HG02870 (cell line): Measurements from ENCODE around the gene TTC23.
A peak's percentile ranks its signal among the peaks of the same experiment; 100 is the strongest.

Source experiments
- ATAC-seq: cut with Tn5 transposase; IDR thresholded peaks from one replicate; pipeline ENCODE4 v1.9.1; 2021; ENCODE audit warnings: mild to moderate bottlenecking, moderate library complexity; ENCODE audit not compliant: unreplicated experiment

TTC23 gene

DNA sequence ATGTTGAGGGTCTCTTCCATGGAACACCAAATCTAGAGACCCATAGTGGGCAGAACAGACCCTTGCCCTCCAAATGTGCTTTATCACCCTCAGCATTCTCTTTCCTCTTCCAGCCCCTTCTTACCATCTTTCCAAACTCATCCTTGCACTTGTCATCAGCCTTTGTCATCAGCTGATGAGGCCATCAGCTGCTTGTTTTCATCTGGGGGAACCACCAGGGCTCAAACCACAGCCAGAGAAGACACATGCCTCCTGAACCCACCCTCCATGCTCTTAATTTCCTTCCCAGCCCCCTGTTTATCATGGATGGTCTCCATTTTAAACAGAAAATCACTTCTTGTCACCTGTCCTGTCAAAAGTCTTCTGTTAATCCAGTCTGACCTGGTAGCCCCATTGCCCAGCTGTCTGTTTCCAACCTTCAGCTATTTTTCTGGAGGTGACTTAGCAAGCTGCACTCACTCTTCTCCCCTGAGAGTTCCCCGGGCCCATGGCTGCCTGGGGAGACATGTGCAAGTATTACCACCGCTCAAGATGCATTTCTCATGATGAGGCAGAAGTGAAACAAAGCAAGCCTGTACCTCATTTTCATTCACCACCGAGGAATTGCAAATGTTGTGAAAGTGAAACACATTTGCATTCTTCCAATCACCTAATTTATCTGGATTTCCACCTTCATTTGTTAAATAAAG is 159.2 kb downstream of the TTC23 start:
- peak; percentile 100 for ATAC-seq

DNA sequence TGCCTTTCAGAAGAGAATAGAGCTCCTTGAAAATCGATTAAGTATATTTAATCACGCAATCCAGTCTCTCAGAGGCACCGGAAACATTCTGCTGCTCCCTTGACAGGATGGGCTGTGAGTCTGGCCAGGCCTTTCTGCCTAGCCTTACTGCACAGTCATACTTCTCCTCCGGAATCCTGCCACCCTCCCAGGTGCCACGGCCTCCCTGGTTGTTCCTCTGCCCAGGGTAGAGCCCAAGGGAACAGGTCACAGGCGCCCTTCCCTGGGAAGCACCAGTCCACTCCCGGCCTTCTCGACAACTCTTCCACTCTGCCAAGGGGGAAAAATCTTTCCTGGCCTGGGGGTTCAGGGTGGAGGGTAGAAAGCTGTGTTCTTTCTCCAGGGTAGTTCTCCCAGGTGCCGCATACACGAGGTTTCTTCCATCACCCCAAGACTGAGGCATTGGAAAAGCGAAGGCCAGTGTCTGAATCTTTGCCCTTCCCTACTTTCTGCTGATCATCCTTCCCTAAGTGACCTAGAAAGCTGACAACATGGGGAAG is 161.9 kb downstream of the TTC23 start:
- no peak for ATAC-seq

DNA sequence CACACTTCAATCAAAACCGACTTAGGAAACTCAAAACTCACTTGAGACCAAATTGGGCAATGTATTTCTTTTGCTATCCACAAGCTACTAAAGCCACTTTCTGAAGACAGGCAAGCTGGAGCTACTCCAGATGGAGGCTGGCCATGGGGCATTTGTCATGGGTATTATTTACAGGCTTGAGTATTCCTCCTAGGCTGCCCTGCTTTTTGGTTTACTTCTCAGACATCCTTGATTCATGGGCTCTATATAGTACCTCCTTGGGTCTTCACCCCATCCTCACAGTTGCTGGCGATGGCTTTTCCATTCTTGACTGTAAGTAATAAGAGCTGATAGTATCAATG is 163.1 kb downstream of the TTC23 start:
- ATAC-seq = no peak
